ENCODE results near the gene GDE1. TPM values are rescaled to one million over a fixed set of nuclear protein-coding genes. Genes with fewer than 3 reads are reported as not detected.

Gene GDE1
- polyA plus RNA-seq, 3 donors = 23.9 to 40.5 (median 29.6) TPM

DNA sequence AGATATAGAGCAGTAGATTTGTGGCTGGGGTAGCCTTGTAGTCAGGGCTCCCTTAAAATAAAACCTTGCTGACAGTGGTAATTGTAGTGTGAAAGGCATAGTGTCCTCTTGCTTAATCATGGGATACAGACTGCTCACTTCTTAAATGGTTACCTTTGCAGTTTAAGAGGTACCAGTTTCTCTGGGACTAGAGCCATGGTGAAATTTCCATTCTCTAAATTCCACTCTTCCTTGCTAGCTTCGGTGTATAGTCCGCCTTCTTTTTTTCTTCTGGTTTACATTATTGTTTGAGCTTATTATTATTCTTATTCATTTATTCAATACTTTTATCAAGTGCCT, 3.5 kb upstream of the GDE1 start:
- H3K27ac ChIP-seq (ENCODE audit: low read depth, low read length) = no peak overlapping the region
- 87 to 95% (median 95%) methylated on average over 2 of the region's 2 CpGs for WGBS, 3 donors

DNA sequence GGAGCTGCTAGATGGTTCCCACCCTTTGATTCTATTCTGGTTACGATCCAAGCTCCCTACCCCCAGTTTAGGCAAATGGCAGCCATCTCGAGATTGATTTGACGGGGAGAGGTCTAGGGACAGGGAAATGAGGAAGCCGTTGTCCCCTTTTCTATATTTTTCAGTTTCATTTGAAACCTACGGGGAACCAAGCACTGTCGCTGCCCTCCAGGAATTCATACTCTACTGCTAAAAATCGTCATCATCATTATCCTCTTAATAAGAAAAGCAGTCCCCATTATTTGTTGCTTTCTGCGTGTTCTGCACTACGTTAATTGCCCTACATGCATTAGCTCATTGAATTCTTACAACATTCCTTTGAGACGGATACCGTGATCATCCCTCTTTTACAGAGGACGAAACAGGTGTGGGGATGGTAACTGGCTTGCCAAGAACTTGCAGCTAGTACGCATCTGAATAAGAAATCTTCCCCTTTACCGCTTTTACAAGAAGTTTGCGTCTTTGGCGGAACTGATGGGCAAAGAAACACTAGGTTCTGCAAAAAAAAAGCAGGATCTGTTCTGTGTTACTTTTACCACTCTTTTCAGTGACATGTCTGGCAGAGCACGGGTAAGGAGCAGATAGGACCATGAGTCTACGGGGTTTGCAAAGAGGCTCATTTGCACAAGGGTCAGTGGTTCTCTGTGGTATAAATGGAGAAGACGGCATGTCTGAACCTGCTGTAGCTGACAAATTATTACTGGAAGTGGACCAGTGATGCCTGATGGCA, 2.9 kb upstream of the GDE1 start:
- 14 to 18% (median 16%) methylated on average over 19 of the region's 19 CpGs for WGBS, 3 donors
- H3K27ac ChIP-seq (ENCODE audit: low read depth, low read length) = no peak overlapping the region

GRCh38 chr16:19524356-19524615, 2.4 kb upstream of the GDE1 start:
- WGBS, 3 donors = 0 to 2% (median 1%) methylated on average over 11 of the region's 11 CpGs
- H3K27ac ChIP-seq (ENCODE audit: low read depth, low read length) = no peak overlapping the region

- H3K27ac ChIP-seq (ENCODE audit: low read depth, low read length) = no peak within 1 kb of the TSS
- WGBS, 3 donors = 1% methylated on average over 50 to 51 of the region's 51 CpGs
Measured at GRCh38 chr16:19523559-19524355, 1.9 kb upstream of the GDE1 start, which contains the start of gene CCP110. CCP110 (plus strand) TSS chr16:19523942; CDS start chr16:19527882, 3,940 bp downstream.

DNA sequence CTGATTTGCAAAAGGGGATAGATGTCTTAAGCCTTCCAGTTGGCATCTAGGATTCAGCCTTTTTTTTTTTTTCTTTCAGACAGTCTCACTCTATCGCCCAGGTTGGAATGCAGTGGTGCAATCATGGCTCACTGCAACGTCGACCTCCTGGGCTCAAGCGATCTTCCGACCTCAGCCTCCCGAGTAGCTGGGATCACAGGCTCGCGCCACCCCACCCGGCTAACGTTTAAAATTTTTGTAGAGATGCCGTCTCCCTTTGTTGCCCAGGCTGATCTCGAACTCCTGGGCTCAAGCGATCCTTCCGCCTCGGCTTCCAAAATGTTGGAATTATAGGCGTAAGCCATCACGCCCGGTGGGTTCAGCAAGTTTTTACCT, 1.3 kb upstream of the GDE1 start:
- H3K27ac ChIP-seq (ENCODE audit: low read depth, low read length) = no peak overlapping the region
- 66 to 76% (median 76%) methylated on average over 18 of the region's 18 CpGs for WGBS, 3 donors

DNA sequence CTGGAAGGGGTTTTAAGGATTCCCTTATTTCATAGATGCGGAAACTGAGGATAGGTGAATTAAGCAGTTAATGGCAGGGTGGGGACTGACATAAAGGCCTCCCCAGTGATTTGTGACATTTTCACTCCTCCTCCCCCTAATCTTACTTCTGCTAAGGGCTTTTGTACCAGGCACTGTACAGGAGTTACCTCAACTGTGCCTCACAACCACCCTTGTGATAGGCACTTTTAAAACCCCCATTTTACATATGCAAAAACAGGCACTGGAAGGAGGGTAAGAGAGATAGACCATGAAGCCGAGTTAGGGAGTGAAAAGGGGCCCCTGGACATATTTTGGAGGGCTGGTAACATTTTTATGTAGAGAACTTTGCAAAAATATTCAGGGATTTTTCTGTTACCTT, 862 bp upstream of the GDE1 start:
- no peak overlapping the region for H3K27ac ChIP-seq (ENCODE audit: low read depth, low read length)

DNA sequence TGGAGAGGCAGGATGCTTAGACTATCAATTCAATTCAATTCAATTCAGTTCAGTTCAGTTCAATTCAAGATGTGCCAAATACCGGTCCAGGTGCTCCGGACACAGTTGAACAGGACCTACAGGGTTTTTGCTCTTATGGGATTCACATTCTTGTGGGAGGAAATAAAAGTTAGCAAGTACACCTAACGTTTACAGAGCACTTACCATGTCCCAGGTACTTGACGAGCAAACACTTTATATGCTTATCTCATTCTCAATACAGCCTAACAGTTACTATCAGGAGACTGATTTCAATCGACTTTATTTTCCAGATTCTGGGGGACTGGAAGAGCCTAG, 467 bp upstream of the GDE1 start:
- H3K27ac ChIP-seq (ENCODE audit: low read depth, low read length) = no peak overlapping the region
- WGBS, 3 donors = 23 to 42% (median 34%) methylated on average over 5 of the region's 5 CpGs

More for the DNA sequence above, 862 bp upstream of the GDE1 start:
- 83 to 97% (median 93%) methylated on average over 2 of the region's 2 CpGs for WGBS, 3 donors

- 3 to 8% (median 5%) methylated on average over 8 of the region's 8 CpGs for WGBS, 3 donors
- no peak overlapping the region for H3K27ac ChIP-seq (ENCODE audit: low read depth, low read length)
Measured at GRCh38 chr16:19520861-19521331, 1.0 kb downstream of the GDE1 start.

DNA sequence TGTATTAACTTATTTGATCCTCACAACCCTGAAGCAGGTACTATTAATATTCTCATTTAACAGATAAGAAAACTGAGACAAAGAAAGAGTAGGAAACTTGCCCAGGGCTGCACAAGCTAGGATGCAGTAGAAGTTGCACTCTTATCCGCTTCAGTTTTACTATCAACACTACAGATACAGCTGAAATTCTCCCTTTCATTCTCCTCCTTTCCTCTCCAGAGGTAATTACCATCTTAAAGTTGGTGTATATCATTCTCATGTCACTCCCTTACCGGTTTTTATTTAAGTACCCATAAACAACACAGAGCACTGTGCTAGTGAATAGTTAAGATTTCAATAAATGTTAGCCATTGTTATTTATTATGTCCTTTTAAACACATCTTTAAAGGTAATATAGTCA, 3.5 kb downstream of the GDE1 start:
- WGBS, 3 donors = 63 to 79% (median 64%) methylated on average over 2 of the region's 2 CpGs
- no peak overlapping the region for H3K27ac ChIP-seq (ENCODE audit: low read depth, low read length)

DNA sequence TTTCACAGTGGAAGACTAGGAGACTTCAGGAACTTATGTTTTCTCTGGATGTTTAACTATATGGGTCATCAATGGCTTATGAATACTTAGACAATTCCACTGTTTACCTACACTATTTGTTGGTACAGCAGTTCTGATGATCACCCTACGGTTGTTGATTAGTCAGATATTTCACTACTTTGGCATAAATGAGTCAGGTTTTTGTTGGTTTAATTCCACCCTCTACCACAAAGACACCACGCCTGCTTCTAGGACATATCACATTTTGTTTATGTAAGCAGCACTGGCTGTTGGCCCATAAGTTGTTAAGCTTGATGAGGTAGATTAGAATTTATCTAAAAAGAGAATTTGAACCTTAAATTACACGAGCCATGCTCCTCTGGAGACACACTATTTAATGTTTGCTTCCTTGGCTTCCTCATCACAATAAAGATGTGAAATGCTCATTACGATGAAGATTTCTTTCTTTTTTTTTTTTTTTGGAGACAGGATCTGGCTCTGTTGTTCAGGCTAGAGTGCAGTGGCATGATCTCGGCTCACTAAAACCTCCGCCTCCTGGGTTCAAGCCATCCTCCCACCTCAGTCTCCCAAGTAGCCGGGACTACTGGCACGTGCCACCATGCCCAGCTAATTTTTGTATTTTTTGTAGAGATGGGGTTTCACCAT, 4.3 kb downstream of the GDE1 start:
- no peak overlapping the region for H3K27ac ChIP-seq (ENCODE audit: low read depth, low read length)
- WGBS, 3 donors = 82 to 88% (median 86%) methylated on average over 8 of the region's 8 CpGs

GRCh38 chr16:19515757-19516156, 6.1 kb downstream of the GDE1 start:
- 93 to 96% (median 95%) methylated on average over 2 of the region's 2 CpGs for WGBS, 3 donors
- no peak overlapping the region for H3K27ac ChIP-seq (ENCODE audit: low read depth, low read length)

DNA sequence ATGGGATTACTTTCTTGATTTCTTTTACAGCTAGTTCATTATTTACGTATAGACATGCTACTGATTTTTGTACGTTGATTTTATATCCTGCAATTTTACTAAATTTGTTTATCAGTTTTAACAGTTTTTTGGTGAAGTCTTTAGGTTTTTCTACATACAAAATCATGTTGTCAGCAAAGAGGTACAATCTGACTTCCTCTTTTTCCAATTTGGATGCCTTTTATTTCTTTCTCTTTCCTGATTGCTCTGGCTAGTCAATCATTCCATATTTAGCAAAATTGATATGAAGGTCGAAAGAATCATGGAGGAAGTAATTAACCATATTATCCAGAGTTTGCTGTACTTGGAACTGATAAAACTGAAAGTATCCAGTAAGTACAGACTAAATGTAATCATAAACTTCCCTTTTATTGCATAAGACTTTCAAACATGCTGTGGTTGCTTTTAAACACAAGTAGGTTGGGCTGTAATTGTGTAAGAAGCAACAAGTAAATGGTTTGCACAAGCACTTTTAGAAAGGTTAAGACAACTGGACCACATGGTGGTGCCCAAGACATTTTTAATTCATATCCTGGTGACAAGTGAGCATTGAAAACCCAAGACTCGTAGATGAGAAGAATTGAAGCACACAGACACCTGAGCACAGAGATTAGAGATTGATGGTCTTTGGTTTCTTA, 8.4 kb downstream of the GDE1 start:
- WGBS, 3 donors = 53 to 78% (median 53%) methylated on average over 4 of the region's 4 CpGs
- no peak overlapping the region for H3K27ac ChIP-seq (ENCODE audit: low read depth, low read length)

DNA sequence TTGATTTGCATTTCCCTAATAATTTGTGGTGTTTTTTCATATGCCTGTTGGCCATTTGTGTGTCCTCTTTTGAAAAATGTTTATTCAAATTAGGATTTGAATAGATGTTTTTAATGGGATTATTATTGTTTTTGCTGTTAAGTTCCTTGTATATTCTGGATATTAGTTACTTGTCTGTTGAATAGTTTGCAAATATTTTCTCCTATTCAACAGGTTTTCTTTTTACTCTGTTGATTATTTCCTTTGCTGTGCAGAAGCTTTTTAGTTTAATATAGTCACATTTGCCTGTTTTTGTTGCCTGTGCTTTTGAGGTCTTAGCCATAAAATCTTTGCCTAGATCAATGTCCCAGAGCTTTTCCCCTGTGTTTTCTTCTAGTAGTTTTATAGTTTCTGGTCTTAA, 9.6 kb downstream of the GDE1 start:
- no peak overlapping the region for H3K27ac ChIP-seq (ENCODE audit: low read depth, low read length)

- 85 to 88% (median 87%) methylated on average over 2 of the region's 2 CpGs for WGBS, 3 donors
- no peak overlapping the region for H3K27ac ChIP-seq (ENCODE audit: low read depth, low read length)
Measured at GRCh38 chr16:19507867-19508266, 14.0 kb downstream of the GDE1 start.

GRCh38 chr16:19506965-19507364, 14.9 kb downstream of the GDE1 start:
- 85 to 98% (median 98%) methylated on average over 4 of the region's 4 CpGs for WGBS, 3 donors

DNA sequence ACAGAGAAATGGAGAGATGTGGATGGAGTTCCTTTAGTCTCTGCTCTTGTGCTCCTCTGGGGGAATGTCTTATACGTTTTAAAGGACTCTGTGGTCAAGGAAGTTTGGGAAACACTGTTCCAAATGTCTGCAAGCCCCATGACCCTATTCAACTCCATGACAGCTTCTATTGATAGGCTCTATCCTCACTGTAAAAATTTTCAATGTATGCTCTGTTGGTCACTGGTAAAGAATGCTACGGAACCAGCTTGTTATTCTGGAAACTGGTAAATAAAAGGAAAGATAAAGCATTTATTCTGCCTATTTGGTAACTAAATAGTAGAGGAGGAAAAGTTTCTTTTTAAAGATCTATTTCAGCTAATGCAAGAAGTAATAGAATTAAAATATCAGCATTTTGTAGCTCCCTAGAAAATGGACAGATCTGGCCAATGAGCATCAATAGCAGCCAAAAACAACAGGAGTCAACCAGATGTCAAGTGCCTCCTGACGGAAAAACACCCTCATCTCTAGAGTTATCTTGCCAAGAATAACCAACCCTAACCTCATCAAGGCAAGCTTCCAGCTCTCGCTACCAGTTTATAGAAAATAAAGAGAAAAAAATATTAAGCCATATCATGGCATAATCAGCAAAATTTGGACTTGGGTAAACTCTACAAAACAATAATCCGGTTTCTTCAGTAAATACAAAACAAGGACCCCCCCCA, 16.1 kb downstream of the GDE1 start:
- H3K27ac ChIP-seq (ENCODE audit: low read depth, low read length) = no peak overlapping the region
- 69 to 77% (median 77%) methylated on average over 5 of the region's 5 CpGs for WGBS, 3 donors

More at GRCh38 chr16:19506965-19507364, 14.9 kb downstream of the GDE1 start:
- H3K27ac ChIP-seq (ENCODE audit: low read depth, low read length) = no peak overlapping the region

DNA sequence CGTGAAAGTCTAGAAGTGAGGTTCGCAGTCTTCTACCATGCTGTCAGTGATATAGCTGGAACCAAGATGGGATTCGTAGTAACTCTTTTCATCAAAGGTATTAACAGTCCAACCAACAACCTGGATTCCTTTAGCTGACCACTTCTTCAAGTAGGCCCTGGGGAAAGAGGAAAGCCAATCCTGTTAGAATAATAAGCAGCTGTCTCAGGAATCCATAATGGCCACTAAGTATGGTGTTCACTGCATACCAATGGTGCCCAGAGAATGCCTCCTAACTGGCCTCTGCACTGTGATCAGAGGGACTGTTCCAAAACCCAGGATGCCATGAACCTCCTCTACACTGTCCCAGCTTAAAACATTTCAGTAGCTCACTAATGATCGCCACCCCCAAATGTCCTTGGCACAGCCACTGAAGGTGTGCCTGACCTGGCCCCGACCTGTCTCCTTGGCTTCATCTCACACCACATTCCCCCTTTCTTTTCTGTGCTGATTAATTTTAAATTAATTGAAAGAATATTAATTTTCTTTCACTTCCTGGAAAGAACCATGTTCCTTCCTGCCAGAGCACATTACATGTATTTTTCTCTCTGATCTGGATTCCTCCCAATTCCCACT, 18.3 kb downstream of the GDE1 start:
- no peak overlapping the region for H3K27ac ChIP-seq (ENCODE audit: low read depth, low read length)
- 92 to 95% (median 93%) methylated on average over 5 of the region's 5 CpGs for WGBS, 3 donors

All from adipose tissue (tissue), 3 donors.